ENCODE data around the gene CHCHD4. TPM values are rescaled to one million over a fixed set of nuclear protein-coding genes. Genes with fewer than 3 reads are reported as not detected.

The CHCHD4 gene
- total and polyA plus RNA-seq, 2 of the 13 experiments (the other 11 are each of a cell fraction or from before 2014, with no cell fraction given) = 15.8 to 24.1 TPM

GRCh38 chr3:14118400-14119381, 6.0 kb downstream of the CHCHD4 start (continued):
- TF ChIP-seq ZBTB21 (CRISPR knock-in tag; IDR thresholded peaks at IDR 0.05) = no peak
- no peak for TF ChIP-seq NCOA5 (CRISPR knock-in tag; IDR thresholded peaks at IDR 0.05)
- TF ChIP-seq REXO4 (CRISPR knock-in tag; IDR thresholded peaks at IDR 0.05; ENCODE audit: borderline replicate concordance) = no peak
- TF ChIP-seq ZBTB14 (CRISPR knock-in tag; IDR thresholded peaks at IDR 0.05) = no peak
- no peak for TF ChIP-seq NFAT5 (CRISPR knock-in tag; IDR thresholded peaks at IDR 0.05)
- no peak for TF ChIP-seq ZSCAN30 (CRISPR knock-in tag; IDR thresholded peaks at IDR 0.05)
- no peak for TF ChIP-seq ZNF367 (CRISPR knock-in tag; IDR thresholded peaks at IDR 0.05; ENCODE audit: borderline replicate concordance)
- peak; percentile 80; the same call in 1 of the 2 replicates for TF ChIP-seq ZNF614 (CRISPR knock-in tag; IDR thresholded peaks at IDR 0.05; ENCODE audit: borderline replicate concordance)
- TF ChIP-seq ZNF615 (CRISPR knock-in tag; IDR thresholded peaks at IDR 0.05; ENCODE audit: borderline replicate concordance) = no peak
- no peak for TF ChIP-seq FOXP1 (IDR thresholded peaks at IDR 0.05)
- TF ChIP-seq FOXP1 (CRISPR knock-in tag; IDR thresholded peaks at IDR 0.05) = peak; percentile 76
- TF ChIP-seq ZBTB26 (CRISPR knock-in tag; IDR thresholded peaks at IDR 0.05; ENCODE audit: borderline replicate concordance) = peak; percentile 17; the same call in 1 of the 2 replicates
- peak; percentile 73; the same call in 1 of the 2 replicates for TF ChIP-seq ZBTB37 (CRISPR knock-in tag; IDR thresholded peaks at IDR 0.05)
- no peak for TF ChIP-seq ZNF761 (CRISPR knock-in tag; conservative IDR thresholded peaks at IDR 0.05)
- no peak for TF ChIP-seq E2F2 (CRISPR knock-in tag; IDR thresholded peaks at IDR 0.05; ENCODE audit: borderline replicate concordance)
- no peak for TF ChIP-seq HOXA7 (CRISPR knock-in tag; IDR thresholded peaks at IDR 0.05)
- TF ChIP-seq KLF13 (CRISPR knock-in tag; IDR thresholded peaks at IDR 0.05) = no peak
- TF ChIP-seq AGO2 (optimal IDR thresholded peaks at IDR 0.05; ENCODE audit: low read depth, low read length) = no peak
